Right atrium auricular region (tissue), 2 donors: ENCODE measurements around the gene FCF1. TPM values are rescaled to one million over a fixed set of nuclear protein-coding genes. Genes with fewer than 3 reads are reported as not detected.

Experiments used
- DNase-seq: peaks from one replicate; pipeline ENCODE4 v3.0.0-alpha.2; 2019; ENCODE audit warnings: low spot score
- H3K27ac ChIP-seq, 2 donors: fragments of 200-600 bp; sonication (generic); 1 replicate in 1 of 2; 2 replicates in 1 of 2; pipeline ENCODE4 v1.5.1; 2016 to 2019
- H3K27me3 ChIP-seq, 2 donors: fragments of 200-600 bp; sonication (generic); one replicate each; pipeline versions ENCODE4 v1.5.1 to v1.6.0; 2017 to 2019
- H3K36me3 ChIP-seq: fragments of 200-600 bp; sonication (generic); one replicate; pipeline ENCODE4 v1.5.1; 2016
- H3K4me1 ChIP-seq, 2 donors: fragments of 200-600 bp; sonication (generic); one replicate each; pipeline versions ENCODE4 v1.5.1 to v1.6.0; 2017 to 2019
- H3K4me3 ChIP-seq, 2 donors: fragments of 200-600 bp; sonication (generic); 1 replicate in 1 of 2; 2 replicates in 1 of 2; pipeline ENCODE4 v1.5.1; 2017 to 2019; ENCODE audit warnings: mild to moderate bottlenecking in 1 of 2, moderate library complexity in 1 of 2
- H3K9me3 ChIP-seq, 2 donors: fragments of 200-600 bp; sonication (generic); one replicate each; pipeline ENCODE4 v1.5.1; 2019
- CTCF ChIP-seq, 2 donors: fragments of 200-600 bp; sonication (generic); IDR thresholded peaks; one replicate each; pipeline ENCODE4 v1.5.1; 2019; ENCODE audit warnings: antibody characterized with exemption in 2 of 2
- total RNA-seq, 2 donors: library from RNA; depleted of rRNA; stranded (reverse); fragments of >200 nt; gene quantifications; one replicate each; pipeline ENCODE4 v1.1.0, GENCODE V29; 2016

Gene FCF1
- total RNA-seq, 2 donors from 2014 or later, result 12.6 to 20.0 TPM

DNA sequence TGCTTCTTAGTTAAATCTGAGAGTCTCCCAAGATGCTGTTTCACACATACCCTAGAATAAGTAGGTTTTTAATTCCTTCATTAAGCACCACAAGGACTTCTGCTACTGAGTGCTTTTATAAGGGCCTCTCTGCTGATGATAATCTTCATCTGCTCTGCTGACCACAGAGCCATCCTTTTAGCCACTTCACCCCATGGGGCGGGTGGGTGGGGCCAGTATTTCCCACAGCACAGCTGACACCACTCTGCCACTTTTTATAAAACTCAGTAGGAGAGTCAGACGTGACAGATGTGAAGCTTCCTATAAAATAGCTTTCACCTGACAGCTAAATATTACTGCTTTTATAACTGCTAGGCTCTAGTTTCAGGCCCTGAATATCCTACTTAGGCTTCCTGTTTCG, 20.3 kb downstream of the FCF1 start:
- Histone ChIP-seq H3K9me3 (no peaks in the 10 kb centered on the region), H3K27me3 (no peaks in the 10 kb centered on the region), H3K27ac (no peak overlapping the region), H3K36me3 (peaks cover 38% of the 10 kb centered on the region), H3K4me1 (no peaks in the 10 kb centered on the region), H3K4me3 (no peak overlapping the region)
- no peak for TF ChIP-seq CTCF (IDR thresholded peaks at IDR 0.05)
- DNase-seq, result no peak

DNA sequence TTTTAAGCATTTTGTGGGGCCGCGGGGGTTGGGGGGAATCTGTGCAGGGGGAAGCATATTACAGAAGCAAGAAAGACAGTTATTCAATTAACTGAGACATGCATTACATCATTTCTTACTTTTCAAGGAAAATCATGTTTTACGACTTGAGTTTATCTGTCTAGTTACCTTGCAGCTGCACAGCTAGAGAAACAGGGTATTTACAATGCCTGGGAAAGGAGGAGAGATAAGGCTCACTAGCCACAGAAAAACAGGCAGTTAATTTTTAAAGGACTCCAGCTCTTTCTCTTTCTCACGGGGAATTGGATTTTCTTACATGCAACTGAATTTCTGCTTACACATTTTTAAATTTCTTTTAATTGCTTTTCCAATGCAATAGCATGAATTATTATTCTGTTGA, 22.2 kb downstream of the FCF1 start:
- Histone ChIP-seq H3K36me3 (peaks cover 49% of the 10 kb centered on the region), H3K9me3 (no peaks in the 10 kb centered on the region), H3K4me3 (no peak overlapping the region), H3K27ac (no peak overlapping the region), H3K4me1 (no peaks in the 10 kb centered on the region), H3K27me3 (no peaks in the 10 kb centered on the region)
- TF ChIP-seq CTCF (IDR thresholded peaks at IDR 0.05), result no peak
- DNase-seq, result no peak

DNA sequence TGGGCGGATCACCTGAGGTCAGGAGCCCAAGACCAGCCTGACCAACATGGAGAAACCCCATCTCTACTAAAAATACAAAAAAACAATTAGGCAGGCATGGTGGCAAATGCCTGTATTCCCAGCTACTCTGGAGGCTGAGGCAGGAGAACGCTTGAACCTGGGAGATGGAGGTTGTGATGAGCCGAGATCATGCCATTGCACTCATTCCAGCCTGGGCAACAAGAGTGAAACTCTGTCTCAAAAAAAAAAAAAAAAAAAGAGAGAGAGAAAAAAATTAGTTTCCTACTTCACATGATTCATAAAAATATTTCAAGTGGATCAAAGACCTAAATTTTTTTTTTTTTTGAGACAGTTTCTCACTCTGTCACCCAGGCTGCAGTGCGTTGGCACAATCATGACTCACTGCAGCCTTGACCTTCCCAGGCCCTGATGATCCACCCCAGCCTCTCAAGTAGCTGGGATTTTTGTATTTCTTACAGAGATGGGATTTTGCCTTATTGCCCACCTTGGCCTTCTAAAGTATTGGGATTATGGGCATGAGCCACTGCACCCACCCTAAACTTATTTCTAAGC, 24.9 kb downstream of the FCF1 start:
- H3K36me3 ChIP-seq, result peaks cover 46% of the 10 kb centered on the region
- no peak for DNase-seq
- H3K9me3 ChIP-seq, result no peaks in the 10 kb centered on the region

GRCh38 chr14:74739293-74740030, 26.5 kb downstream of the FCF1 start:
- no peak for DNase-seq
- TF ChIP-seq CTCF (IDR thresholded peaks at IDR 0.05), result no peak
- H3K4me1 ChIP-seq, result no peaks in the 10 kb centered on the region
- H3K36me3 ChIP-seq, result peaks cover 29% of the 10 kb centered on the region
- no peaks in the 10 kb centered on the region for H3K9me3 ChIP-seq
- H3K4me3 ChIP-seq, result no peak overlapping the region
- no peak overlapping the region for H3K27ac ChIP-seq
- H3K27me3 ChIP-seq, result no peaks in the 10 kb centered on the region

More for the DNA sequence above, 24.9 kb downstream of the FCF1 start:
- no peak for TF ChIP-seq CTCF (IDR thresholded peaks at IDR 0.05)
- no peaks in the 10 kb centered on the region for H3K4me1 ChIP-seq
- H3K27ac ChIP-seq, result no peak overlapping the region
- no peaks in the 10 kb centered on the region for H3K27me3 ChIP-seq
- no peak overlapping the region for H3K4me3 ChIP-seq

- Histone ChIP-seq H3K9me3 (no peaks in the 10 kb centered on the region), H3K27me3 (no peaks in the 10 kb centered on the region), H3K4me3 (no peak overlapping the region), H3K27ac (no peak overlapping the region), H3K4me1 (no peaks in the 10 kb centered on the region), H3K36me3 (no peaks in the 10 kb centered on the region)
- no peak for TF ChIP-seq CTCF (IDR thresholded peaks at IDR 0.05)
- no peak for DNase-seq
These were observed 34.3 kb downstream of the FCF1 start for GRCh38 chr14:74747237-74747636.
